GM13976 (cell line): Measurements from ENCODE around the gene GALNT1.

Experiments
- DNase-seq: peaks from one replicate; pipeline ENCODE4 v3.0.0; 2012; ENCODE audit warnings: low spot score
- in situ Hi-C: fragments of 300-500 bp; cut with MboI; formaldehyde crosslinking; loops from one replicate; pipeline ENCODE4 v1.12.0; 2022; ENCODE audit warnings: low sequenced_read_pairs, mixed read lengths, inconsistent platforms; ENCODE audit not compliant: unreplicated experiment
- TF ChIP-seq, protein P1 (sequence below): IDR thresholded peaks from 2 replicates; pipeline ENCODE4 v1.5.1; 2012; ENCODE audit warnings: borderline replicate concordance, mild to moderate bottlenecking; ENCODE audit not compliant: insufficient read depth; ENCODE audit errors: extremely low read depth, missing control alignments, control extremely low read depth

The GALNT1 gene

GRCh38 chr18:35729991-35730668, 148.6 kb downstream of the GALNT1 start:
- in situ Hi-C loops: no loop called here

GRCh38 chr18:35730691-35731370, 149.3 kb downstream of the GALNT1 start:
- TF ChIP-seq, protein P1, sequence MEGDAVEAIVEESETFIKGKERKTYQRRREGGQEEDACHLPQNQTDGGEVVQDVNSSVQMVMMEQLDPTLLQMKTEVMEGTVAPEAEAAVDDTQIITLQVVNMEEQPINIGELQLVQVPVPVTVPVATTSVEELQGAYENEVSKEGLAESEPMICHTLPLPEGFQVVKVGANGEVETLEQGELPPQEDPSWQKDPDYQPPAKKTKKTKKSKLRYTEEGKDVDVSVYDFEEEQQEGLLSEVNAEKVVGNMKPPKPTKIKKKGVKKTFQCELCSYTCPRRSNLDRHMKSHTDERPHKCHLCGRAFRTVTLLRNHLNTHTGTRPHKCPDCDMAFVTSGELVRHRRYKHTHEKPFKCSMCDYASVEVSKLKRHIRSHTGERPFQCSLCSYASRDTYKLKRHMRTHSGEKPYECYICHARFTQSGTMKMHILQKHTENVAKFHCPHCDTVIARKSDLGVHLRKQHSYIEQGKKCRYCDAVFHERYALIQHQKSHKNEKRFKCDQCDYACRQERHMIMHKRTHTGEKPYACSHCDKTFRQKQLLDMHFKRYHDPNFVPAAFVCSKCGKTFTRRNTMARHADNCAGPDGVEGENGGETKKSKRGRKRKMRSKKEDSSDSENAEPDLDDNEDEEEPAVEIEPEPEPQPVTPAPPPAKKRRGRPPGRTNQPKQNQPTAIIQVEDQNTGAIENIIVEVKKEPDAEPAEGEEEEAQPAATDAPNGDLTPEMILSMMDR: no peak
- in situ Hi-C loops: no loop called here
- no peak for DNase-seq

More at GRCh38 chr18:35729991-35730668, 148.6 kb downstream of the GALNT1 start:
- TF ChIP-seq, protein P1: no peak
- no peak for DNase-seq

GRCh38 chr18:35731701-35732100, 150.2 kb downstream of the GALNT1 start:
- DNase-seq: no peak
- TF ChIP-seq, protein P1: no peak
- in situ Hi-C loops: no loop called here

- TF ChIP-seq, protein P1: no peak
- in situ Hi-C loops: no loop called here
- no peak for DNase-seq
These were observed 150.6 kb downstream of the GALNT1 start for GRCh38 chr18:35732162-35732561.

GRCh38 chr18:35732636-35733035, 151.1 kb downstream of the GALNT1 start:
- TF ChIP-seq, protein P1: no peak
- in situ Hi-C loops: no loop called here
- no peak for DNase-seq

DNA sequence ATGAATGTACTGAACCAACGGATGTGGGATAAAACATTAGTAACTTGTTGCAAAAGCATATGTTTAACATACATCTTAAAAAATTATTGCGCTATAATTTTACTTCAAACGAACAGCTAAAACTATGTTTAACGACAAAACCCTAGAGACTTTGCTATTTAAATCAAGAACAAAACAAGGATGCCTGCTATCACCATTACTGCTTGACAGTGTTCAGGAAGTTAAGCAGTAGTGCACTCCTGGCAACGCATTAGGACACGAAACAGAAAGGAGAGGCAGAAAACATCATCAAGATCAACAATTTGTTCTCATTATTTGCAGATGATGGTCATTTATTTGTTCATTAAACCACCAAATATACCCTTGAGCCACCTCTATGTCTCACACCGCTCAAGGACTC, 151.9 kb downstream of the GALNT1 start:
- TF ChIP-seq, protein P1: no peak
- no peak for DNase-seq
- in situ Hi-C loops: no loop called here
